CD4-positive, alpha-beta T cell treated with Interleukin-21 for 1 hour (primary cell): ENCODE data around the gene MYT1.

ENCODE experiments used
- DNase-seq: peaks from one replicate; pipeline ENCODE4 v3.0.0-alpha.2; 2020

MYT1 gene

GRCh38 chr20:64155258-64156135 is 8.8 kb upstream of the MYT1 start:
- DNase-seq: no peak

GRCh38 chr20:64156136-64156885 is 7.9 kb upstream of the MYT1 start:
- DNase-seq: no peak

- DNase-seq: no peak
These were observed 7.1 kb upstream of the MYT1 start for GRCh38 chr20:64156886-64157875.

- no peak for DNase-seq
These were observed 6.4 kb upstream of the MYT1 start for GRCh38 chr20:64157878-64158277.

GRCh38 chr20:64158346-64159285 is 5.6 kb upstream of the MYT1 start:
- no peak for DNase-seq

- DNase-seq: no peak
These were observed 5.0 kb upstream of the MYT1 start for GRCh38 chr20:64159286-64159680.

- no peak for DNase-seq
These were observed 4.5 kb upstream of the MYT1 start for GRCh38 chr20:64159711-64160110.

GRCh38 chr20:64160118-64160517 is 4.1 kb upstream of the MYT1 start:
- no peak for DNase-seq

- no peak for DNase-seq
These were observed 3.5 kb upstream of the MYT1 start for GRCh38 chr20:64160526-64161355.

GRCh38 chr20:64161356-64162238 is 2.7 kb upstream of the MYT1 start:
- peak; percentile 19 for DNase-seq

GRCh38 chr20:64162239-64162910 is 1.9 kb upstream of the MYT1 start:
- DNase-seq: no peak

GRCh38 chr20:64163776-64164122 is 503 bp upstream of the MYT1 start:
- DNase-seq: no peak

GRCh38 chr20:64165866-64166600 is 1.8 kb downstream of the MYT1 start:
- no peak for DNase-seq

- no peak for DNase-seq
These were observed 2.7 kb downstream of the MYT1 start for GRCh38 chr20:64166721-64167615.

GRCh38 chr20:64167676-64168075 is 3.4 kb downstream of the MYT1 start:
- DNase-seq: no peak

GRCh38 chr20:64168381-64169090 is 4.3 kb downstream of the MYT1 start:
- no peak for DNase-seq

- DNase-seq: no peak
These were observed 4.9 kb downstream of the MYT1 start for GRCh38 chr20:64169091-64169560.
